Endothelial cell of umbilical vein (primary cell): ENCODE measurements around the gene KLF8. TPM values are rescaled to one million over a fixed set of nuclear protein-coding genes. Genes with fewer than 3 reads are reported as not detected.

Experiments
- BruUV-seq: library from RNA; stranded (reverse); fragments of 400-500 nt; replicated peaks from 2 replicates; lab custom pipeline; 2021; lab: Mats Ljungman, UMichigan
- CTCF ChIA-PET: fragments of 300-600, 350-600 bp; sonication (Branson Sonifier 250); formaldehyde crosslinking; loops from one replicate; lab custom pipeline; 2021; ENCODE audit warnings: antibody characterized with exemption, inconsistent platforms; lab: Charles Lee
- POLR2A ChIA-PET: fragments of 300-600, 350-600 bp; sonication (Branson Sonifier 250); formaldehyde crosslinking; loops from one replicate; lab custom pipeline; 2021; ENCODE audit warnings: antibody characterized with exemption, inconsistent platforms; lab: Charles Lee
- DNase-seq: peaks from one replicate; pipeline ENCODE4 v3.0.0-alpha.2; 2011; ENCODE audit warnings: low read depth, low spot score
- FAIRE-seq: peaks from 2 replicates; lab custom pipeline; 2011; peaks lifted over from hg19 to GRCh38; lab: Jason Lieb, UNC
- H2AFZ ChIP-seq: 2 replicates; pipeline ENCODE4 v1.6.0; 2012; ENCODE audit warnings: low read depth, low read length, control low read depth, inconsistent platforms
- H3K27ac ChIP-seq: 2 replicates; pipeline ENCODE4 v1.5.1; 2011; ENCODE audit warnings: low read depth, mild to moderate bottlenecking, control low read depth, low read length, moderate library complexity; ENCODE audit not compliant: insufficient read depth
- H3K27me3 ChIP-seq, 2 experiments: 2 replicates each; pipeline versions ENCODE4 v1.6.0 to v1.6.1; 2011; ENCODE audit warnings: low read length in 2 of 2, mixed read lengths in 1 of 2; ENCODE audit not compliant: control insufficient read depth in 2 of 2, insufficient read depth in 2 of 2
- H3K36me3 ChIP-seq, 2 experiments: 2 replicates in 1 of 2; 3 replicates in 1 of 2; pipeline ENCODE4 v1.5.1; 2011; ENCODE audit warnings: low read length in 2 of 2, mild to moderate bottlenecking in 1 of 2, moderate library complexity in 1 of 2; ENCODE audit not compliant: control insufficient read depth in 2 of 2, insufficient read depth in 2 of 2; ENCODE audit errors: extremely low read depth in 1 of 2
- H3K4me1 ChIP-seq: 3 replicates; pipeline ENCODE4 v1.5.1; 2011; ENCODE audit warnings: mild to moderate bottlenecking, low read length; ENCODE audit not compliant: control insufficient read depth, insufficient read depth; ENCODE audit errors: extremely low read depth
- H3K4me2 ChIP-seq: 2 replicates; pipeline ENCODE4 v1.6.1; 2011; ENCODE audit warnings: low read length, control low read depth, mixed read lengths; ENCODE audit not compliant: insufficient read depth
- H3K4me3 ChIP-seq, 3 experiments: fragments of 200-600 bp in 1 of 3; sonication (generic), shearing (Covaris generic) in 1 of 3; replicated peaks in 1 of 3; 2 replicates each; pipeline ENCODE4 v1.5.1; 2011 to 2016; ENCODE audit warnings: control low read depth in 3 of 3, low read length in 3 of 3, mild to moderate bottlenecking in 2 of 3, inconsistent platforms in 1 of 3, low read depth in 1 of 3, moderate library complexity in 1 of 3; ENCODE audit not compliant: insufficient read depth in 1 of 3
- H3K79me2 ChIP-seq: 2 replicates; pipeline ENCODE4 v1.6.0; 2012; ENCODE audit warnings: low read length, inconsistent platforms; ENCODE audit not compliant: control insufficient read depth, insufficient read depth
- H3K9ac ChIP-seq: replicated peaks from 2 replicates; pipeline ENCODE3; 2011; ENCODE audit warnings: low read length, control low read depth; ENCODE audit not compliant: insufficient read depth; ENCODE audit errors: extremely low read depth
- H3K9me1 ChIP-seq: replicated peaks from 3 replicates; pipeline ENCODE4 v1.6.0; 2011; ENCODE audit warnings: mild to moderate bottlenecking, low read length; ENCODE audit not compliant: control insufficient read depth, insufficient read depth; ENCODE audit errors: extremely low read depth
- H3K9me3 ChIP-seq: replicated peaks from 2 replicates; pipeline ENCODE4 v1.5.1; 2012; ENCODE audit warnings: low read length, inconsistent platforms; ENCODE audit not compliant: control insufficient read depth, insufficient read depth
- H4K20me1 ChIP-seq: replicated peaks from 2 replicates; pipeline ENCODE3; 2011; ENCODE audit warnings: mild to moderate bottlenecking, low read length; ENCODE audit not compliant: control insufficient read depth, insufficient read depth; ENCODE audit errors: extremely low read depth
- CTCF ChIP-seq, 2 donors: IDR thresholded peaks; 1 replicate in 1 of 2; 2 replicates in 1 of 2; pipeline ENCODE4 v1.5.1; 2011; ENCODE audit warnings: low read length in 2 of 2, mild to moderate bottlenecking in 2 of 2, moderate library complexity in 2 of 2, control low read depth in 1 of 2, inconsistent platforms in 1 of 2, low read depth in 1 of 2; ENCODE audit not compliant: insufficient read depth in 1 of 2; ENCODE audit errors: extremely low read depth in 1 of 2
- GATA2 ChIP-seq: IDR thresholded peaks from 2 replicates; pipeline ENCODE4 v1.7.0; 2011; ENCODE audit warnings: low read depth, mild to moderate bottlenecking, moderate library complexity, mixed read lengths, low read length; ENCODE audit not compliant: insufficient read length, insufficient read depth
- MYC ChIP-seq: IDR thresholded peaks from one replicate; pipeline ENCODE4 v1.6.1; 2011; ENCODE audit warnings: mild to moderate bottlenecking, low read depth, low read length
- POLR2A ChIP-seq: IDR thresholded peaks from 2 replicates; pipeline ENCODE4 v1.6.1; 2012; ENCODE audit warnings: low read depth, mild to moderate bottlenecking, control low read depth, low read length
- POLR2AphosphoS5 ChIP-seq: IDR thresholded peaks from 2 replicates; pipeline ENCODE4 v1.6.1; 2012; ENCODE audit warnings: low read depth, mild to moderate bottlenecking, control low read depth, low read length, moderate library complexity; ENCODE audit not compliant: insufficient read depth
- dilution Hi-C: fragments of 300-500 bp; cut with MboI; formaldehyde crosslinking; loops from one replicate; pipeline ENCODE4 v1.15.0; 2019; ENCODE audit warnings: low sequenced_read_pairs; ENCODE audit not compliant: extremely low pct_ligation_motif_present
- intact Hi-C: fragments of 100-400 bp; cut with micrococcal nuclease; formaldehyde crosslinking; loops from one replicate; pipeline ENCODE4 v1.10.0; 2022
- polyA plus RNA-seq, 4 experiments: library from polyadenylated mRNA; depleted of rRNA in 3 of 4; stranded (reverse) in 3 of 4; unstranded in 1 of 4; fragments of >200 nt; gene quantifications; 2 replicates each; pipeline versions ENCODE4 v1.2.1 to v1.2.3, GENCODE V29; 2011 to 2012; ENCODE audit warnings: missing spikeins in 1 of 4
- total RNA-seq: library from RNA; stranded (reverse); gene quantifications from 2 replicates; pipeline ENCODE4 v1.2.3, GENCODE V29; 2021
- TF ChIP-seq, protein P1 (sequence below): IDR thresholded peaks from 2 replicates; pipeline ENCODE4 v1.6.1; 2011; ENCODE audit not compliant: insufficient read depth, insufficient read length

The KLF8 gene
- total and polyA plus RNA-seq, 2 donors (not counting 3 experiments of a cell fraction or from before 2014, with no cell fraction given) = 1.0 to 2.0 TPM

DNA sequence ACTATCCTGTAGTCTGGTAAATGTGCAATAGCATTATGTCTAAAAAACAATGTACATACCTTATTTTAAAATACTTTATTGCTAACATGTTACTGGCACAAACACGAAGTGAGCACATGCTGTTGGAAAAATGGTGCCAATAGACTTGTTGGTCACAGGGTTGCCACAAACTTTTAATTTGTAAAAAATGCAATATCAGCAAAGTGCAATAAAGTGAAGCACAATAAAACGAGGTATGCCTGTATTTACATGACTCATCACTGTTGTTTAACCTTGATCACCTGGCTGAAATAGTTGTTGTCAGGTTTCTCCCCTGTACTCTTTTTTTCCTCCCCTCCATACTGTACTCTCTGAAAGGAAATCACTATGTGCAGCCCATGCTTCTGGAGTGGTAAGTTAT lies 56.5 kb downstream of the KLF8 start:
- FAIRE-seq = no peak
- H3K4me1 ChIP-seq = no peaks in the 10 kb centered on the region
- no peaks in the 10 kb centered on the region for H3K36me3 ChIP-seq
- dilution Hi-C loops (no loop called here), intact Hi-C loops (no loop called here)
- no peaks in the 10 kb centered on the region for H4K20me1 ChIP-seq
- no peaks in the 10 kb centered on the region for H3K9me3 ChIP-seq
- no peak overlapping the region for H2AFZ ChIP-seq
- H3K27ac ChIP-seq = no peak overlapping the region
- no peaks in the 10 kb centered on the region for H3K79me2 ChIP-seq
- no peak overlapping the region for H3K4me3 ChIP-seq
- no peak for DNase-seq
- BruUV-seq = no TSS peak
- no peak overlapping the region for H3K4me2 ChIP-seq
- no peaks in the 10 kb centered on the region for H3K27me3 ChIP-seq
- ChIA-PET POLR2A (no interaction called here), CTCF (no interaction called here)
- H3K9me1 ChIP-seq = no peaks in the 10 kb centered on the region
- H3K9ac ChIP-seq = no peak overlapping the region
- no peak for TF ChIP-seq MYC
- TF ChIP-seq CTCF (IDR thresholded peaks at IDR 0.05; ENCODE audit: extremely low read depth in 1 of 2, insufficient read depth in 1 of 2, low read depth in 1 of 2, low read length in 2 of 2) = no peak
- no peak for TF ChIP-seq POLR2A
- TF ChIP-seq, protein P1, sequence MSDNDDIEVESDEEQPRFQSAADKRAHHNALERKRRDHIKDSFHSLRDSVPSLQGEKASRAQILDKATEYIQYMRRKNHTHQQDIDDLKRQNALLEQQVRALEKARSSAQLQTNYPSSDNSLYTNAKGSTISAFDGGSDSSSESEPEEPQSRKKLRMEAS = no peak
- TF ChIP-seq POLR2AphosphoS5 = no peak

- H3K36me3 ChIP-seq = no peaks in the 10 kb centered on the region
- FAIRE-seq = no peak
- DNase-seq = no peak
- no peak for TF ChIP-seq MYC
- no peak for TF ChIP-seq GATA2
- H3K4me3 ChIP-seq = no peak overlapping the region
- H3K9ac ChIP-seq = no peak overlapping the region
- no peaks in the 10 kb centered on the region for H4K20me1 ChIP-seq
- BruUV-seq = no TSS peak
- no peaks in the 10 kb centered on the region for H3K27me3 ChIP-seq
- H3K79me2 ChIP-seq = no peaks in the 10 kb centered on the region
- intact Hi-C loops = no loop called here
- no peak overlapping the region for H3K4me2 ChIP-seq
- ChIA-PET CTCF (no interaction called here), POLR2A (no interaction called here)
- H3K9me1 ChIP-seq = no peaks in the 10 kb centered on the region
- H2AFZ ChIP-seq = no peak overlapping the region
- no peak overlapping the region for H3K27ac ChIP-seq
- no peaks in the 10 kb centered on the region for H3K9me3 ChIP-seq
- dilution Hi-C loops = no loop called here
- no peaks in the 10 kb centered on the region for H3K4me1 ChIP-seq
Measured at GRCh38 chrX:56289449-56289848, 57.3 kb downstream of the KLF8 start.
